CMK (cell line): ENCODE results near the gene CD2AP.
"Not testable (repeated sequence)": the region's sequence is repeated elsewhere in the genome, so short reads cannot be mapped to it uniquely, and the experiment has no call there.

ENCODE experiments used
- DNase-seq: peaks from one replicate; pipeline ENCODE4 v3.0.0-alpha.2; 2010; ENCODE audit warnings: low read depth

CD2AP gene

DNA sequence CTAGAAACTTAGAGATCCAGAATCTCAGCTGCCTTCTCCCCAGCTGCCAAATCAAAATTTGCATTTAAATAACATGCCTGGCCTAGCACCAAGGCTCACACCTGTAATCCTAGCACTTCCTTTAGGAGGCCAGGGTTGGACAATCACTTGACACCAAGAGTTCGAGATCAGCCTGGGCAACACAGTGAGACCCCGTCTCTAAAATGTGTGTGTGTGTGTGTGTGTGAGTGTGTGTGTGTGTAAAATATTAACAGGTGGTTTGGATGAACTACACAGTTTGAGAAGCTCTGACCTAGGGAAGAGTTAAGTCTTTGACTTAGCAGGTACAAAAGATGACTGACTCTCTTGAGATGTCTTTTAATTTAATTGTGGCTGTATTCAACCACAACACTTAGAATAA, 20.2 kb upstream of the CD2AP start:
- no peak for DNase-seq

DNA sequence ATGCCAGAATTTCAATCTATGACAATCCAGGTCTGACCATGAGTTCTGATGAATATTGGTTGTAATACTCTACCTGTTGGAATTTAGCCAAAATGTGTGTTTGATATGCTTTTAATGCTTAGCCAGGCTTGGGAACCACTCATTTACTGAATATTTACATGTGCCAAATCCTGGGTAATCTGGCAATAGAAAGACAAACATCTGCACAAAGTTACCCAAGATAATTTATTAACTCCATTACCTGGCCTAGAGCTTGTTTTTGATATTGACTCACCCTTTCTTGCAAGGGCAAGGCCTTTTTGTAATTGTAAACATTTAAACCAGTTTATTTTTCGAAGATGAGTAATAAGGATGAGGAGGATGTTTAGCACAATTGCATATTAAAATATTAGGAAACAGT, 13.5 kb upstream of the CD2AP start:
- no peak for DNase-seq

DNA sequence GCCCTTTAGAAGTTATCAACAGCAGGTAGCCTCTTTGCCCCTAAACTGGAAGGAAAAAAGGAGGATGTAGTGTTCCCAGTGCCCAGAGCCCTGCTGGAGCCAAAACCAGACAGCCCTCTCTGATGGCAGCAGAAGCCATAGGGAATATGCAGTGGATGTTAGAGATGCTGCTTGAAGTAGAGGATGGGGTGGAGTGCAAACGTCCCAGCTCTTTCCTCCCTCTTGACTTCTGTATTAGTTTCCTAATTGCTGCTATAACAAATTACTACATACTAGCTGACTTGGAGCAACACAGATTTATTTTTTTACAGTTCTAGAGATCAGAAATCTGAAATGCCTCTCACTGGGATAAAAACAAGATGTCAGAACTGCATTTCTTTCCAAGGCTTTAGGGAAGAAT, 12.5 kb upstream of the CD2AP start:
- DNase-seq: no peak

DNA sequence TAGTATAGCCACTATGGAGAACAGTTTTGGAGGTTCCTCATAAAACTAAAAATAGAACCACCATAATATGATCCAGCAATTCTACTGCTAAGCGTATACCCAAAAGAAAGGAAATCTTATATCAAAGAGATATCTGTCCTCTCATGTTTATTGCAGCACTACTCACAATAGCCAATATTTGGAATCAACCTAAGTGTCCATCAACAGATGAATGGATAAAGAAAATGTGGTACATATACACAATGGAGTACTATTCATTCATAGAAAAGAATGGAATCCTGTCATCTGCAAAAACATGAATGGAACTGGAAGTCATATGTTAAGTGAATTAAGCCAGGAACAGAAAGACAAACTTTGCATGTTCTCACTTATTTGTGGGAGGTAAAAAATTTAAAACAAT, 5.7 kb upstream of the CD2AP start:
- DNase-seq: no peak

DNA sequence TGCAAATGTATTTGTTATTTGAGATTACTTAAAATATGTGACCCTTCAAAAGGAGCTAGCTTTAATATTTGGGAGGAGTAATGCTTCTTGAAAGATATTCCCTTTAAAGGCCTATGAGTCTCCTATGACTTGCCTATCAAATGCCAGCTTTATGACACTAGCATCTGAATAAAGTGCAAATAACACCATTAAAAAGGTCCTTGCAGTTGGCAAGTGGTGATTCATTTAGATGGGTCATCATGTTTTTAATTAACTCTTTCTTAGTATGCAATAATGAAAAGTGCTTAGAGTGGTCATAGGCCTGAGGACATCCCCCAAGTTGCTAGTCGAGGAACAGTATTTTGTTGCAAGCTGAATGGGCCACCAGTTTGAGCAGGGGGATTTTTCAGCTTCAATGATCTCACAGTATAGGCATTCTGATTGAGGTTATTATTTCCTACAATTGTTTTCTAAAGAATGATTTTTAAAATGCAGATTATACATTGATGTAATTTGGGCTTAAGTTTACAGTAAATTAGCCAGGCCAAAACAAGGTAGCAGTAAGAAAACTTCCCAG, 3.7 kb upstream of the CD2AP start:
- no peak for DNase-seq

DNA sequence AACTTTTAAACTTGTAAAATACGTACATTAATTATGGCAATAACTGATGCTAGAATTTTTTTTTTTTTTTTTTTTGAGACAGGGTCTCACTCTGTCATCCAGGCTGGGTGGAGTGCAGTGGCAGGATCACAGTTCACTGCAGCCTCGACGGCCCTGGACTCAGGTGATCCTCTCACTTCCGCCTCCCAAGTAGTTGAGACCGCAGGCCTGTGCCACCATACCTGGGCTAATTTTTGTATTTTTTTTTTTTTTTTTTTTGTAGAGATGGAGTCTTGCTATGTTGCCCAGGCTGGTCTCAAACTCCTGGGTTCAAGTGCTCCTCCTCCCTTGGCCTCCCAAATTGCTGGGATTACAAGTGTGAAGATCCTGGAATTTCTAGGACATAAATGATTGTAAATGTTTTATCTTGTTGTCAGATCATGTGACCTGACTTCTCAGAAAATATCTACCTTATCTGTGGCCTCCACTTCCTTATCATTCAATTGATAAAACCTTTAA, 2.2 kb upstream of the CD2AP start:
- no peak for DNase-seq

DNA sequence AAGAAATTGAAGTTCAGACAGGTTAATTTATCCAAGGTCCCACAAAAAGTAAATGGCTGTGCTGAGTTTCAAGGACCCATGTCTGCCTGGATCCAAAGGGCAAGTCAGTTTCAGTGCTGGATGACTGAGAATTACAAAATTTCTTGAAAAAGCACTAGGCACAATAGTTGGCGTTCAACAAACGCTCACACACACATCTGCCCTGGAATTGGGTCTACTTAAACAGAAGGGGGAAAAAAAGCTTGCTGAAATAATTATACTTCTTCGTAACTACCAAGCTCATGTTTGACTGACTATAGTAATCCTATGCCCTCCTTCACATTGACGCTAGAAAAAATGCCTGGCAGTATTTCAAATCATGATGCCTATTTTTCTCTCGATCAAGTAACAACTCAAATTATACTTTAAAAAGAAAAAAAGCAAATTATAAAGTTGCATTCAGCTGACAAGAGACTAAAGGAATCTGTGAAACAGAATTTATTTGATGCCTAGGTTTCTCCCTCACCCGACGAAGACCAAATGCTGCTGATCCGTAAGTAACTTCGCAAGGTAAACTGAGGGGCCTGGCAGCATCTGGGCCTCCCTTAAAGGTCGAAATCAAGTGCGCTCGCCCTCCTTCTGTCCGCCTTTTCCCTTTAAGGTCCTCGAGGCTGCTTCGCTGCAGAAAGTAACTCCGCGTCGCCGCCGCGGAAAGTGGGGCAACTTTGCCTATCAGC, 650 bp upstream of the CD2AP start:
- DNase-seq: no peak

DNA sequence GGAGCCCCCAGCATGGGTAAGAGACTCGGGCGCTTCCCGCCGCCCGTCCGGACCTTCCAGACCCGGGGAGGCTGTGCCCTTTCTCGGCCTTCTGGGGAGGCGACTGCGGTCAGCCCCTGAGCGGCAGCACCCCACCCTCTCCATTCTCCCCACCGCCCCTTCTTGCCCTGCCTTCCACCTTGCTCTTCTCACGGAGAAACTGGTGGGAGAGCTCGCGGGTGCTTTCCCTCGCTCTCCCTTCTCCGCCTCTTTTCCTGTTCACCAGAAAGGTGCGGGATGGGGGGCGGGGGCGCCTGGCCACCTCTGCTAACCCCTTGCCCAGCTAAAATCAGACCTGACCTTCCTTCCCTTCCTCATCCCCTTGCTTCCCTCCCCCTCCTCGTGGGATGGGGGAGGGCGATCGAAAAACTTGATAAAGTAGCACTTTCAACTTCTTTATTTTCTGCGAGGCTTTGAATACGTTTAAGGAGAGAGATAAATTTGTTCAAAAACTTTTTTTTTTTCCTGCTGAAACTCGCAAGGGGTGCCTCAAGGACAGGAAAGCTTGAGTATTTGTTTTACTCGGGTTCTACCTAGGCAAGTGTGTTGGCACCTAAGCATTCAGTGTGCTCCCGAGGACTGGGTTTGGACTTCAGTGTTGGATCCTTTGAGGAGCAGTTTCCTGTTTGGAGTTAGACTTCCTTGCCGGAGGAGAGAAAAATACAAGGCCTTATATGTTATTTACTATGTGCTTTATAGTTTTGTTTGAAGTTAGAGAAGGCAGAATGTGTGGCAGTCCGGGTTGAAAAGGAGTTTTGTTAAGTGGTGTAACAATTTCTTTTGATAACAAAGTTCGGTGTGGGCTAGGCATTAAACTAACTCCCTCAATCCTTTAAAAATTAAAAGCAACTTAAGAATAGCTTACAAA, 897 bp downstream of the CD2AP start:
- peak; percentile 42 for DNase-seq

DNA sequence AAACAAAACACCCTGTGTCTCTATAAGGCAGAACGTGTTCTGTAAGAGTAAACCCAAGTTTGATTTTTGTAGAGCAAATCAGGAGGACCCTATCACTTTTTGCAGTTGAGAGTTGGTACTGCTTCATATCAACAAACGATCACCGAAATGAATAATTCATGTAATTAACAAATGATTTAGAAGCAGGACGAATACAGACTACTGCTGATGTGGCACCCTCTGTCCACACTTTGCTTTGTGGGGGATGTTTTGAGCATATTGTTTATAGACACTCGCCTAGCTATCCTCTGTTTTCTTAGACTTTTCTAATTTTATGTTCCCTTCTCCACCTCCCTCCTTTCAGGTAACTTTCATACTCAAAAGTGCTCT, 1.5 kb downstream of the CD2AP start:
- no peak for DNase-seq

DNA sequence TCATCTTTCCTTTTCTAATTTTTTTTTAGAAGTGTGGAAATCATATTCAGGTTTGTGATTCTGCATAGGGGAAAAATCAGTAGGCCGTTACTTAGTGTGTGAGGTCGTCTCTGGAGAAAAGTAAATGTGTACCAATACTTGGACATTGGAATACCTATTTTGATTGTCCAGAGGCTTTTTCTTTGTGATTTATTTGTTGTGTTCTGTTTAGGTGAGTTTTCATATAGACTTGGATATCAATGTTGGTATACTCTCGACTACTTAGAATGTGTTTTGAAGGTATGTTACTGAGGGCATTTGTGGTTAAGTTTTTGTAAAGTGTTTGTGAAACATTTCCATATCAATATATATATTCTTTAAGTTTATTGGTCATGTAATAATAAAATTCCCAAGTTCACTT, 2.3 kb downstream of the CD2AP start:
- no peak for DNase-seq

DNA sequence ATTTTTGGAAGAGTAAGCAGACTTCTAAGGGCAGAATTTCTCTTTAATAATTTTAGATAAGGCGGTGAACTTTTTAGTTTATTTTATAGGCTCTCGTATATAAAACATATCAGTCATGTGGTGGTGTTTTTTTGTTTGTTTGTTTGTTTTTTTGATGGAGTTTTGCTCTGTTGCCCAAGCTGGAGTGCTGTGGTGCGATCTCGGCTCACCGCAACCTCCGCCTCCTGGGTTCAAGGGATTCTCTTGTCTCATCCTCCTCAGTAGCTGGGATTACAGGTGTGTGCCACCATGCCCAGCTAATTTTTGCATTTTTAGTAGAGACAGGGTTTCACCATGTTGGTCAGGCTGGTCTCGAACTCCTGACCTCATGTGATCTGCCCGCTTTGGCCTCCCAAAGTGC, 3.6 kb downstream of the CD2AP start:
- DNase-seq: not testable (repeated sequence)

DNA sequence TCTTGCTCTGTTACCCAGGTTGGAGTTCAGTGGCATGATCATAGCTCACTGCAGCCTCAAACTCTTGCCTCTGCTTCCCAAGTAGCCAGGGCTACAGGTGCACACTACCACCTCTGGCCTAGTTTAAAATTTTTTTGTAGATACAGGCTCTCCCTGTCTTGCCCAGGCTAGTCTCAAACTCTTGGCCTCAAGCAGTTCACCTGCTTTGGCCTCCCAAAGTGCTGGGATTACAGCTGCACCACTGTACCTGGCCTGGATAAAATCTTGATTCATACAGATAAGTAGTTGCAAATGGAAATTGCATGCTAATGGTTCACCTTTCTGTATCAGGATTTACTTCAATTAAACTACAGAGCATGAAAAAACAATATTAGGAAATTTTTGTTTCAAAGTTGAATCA, 4.2 kb downstream of the CD2AP start:
- no peak for DNase-seq

DNA sequence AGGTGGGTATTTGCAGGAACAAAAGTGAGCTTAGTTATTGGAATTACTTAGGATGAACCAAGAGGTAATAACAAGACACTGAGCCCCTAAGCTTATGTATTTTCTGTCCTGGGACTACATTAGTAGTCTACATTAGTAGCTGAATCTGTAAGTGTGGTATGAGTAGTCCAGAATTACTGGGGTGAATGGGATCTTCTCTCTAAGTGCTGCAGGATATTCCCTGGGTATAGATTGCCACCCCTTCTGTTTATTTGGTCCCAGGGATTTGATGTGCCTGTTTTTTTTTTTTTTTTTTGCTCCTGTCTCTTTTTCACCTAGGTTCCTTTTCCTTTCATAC, 5.9 kb downstream of the CD2AP start:
- no peak for DNase-seq

DNA sequence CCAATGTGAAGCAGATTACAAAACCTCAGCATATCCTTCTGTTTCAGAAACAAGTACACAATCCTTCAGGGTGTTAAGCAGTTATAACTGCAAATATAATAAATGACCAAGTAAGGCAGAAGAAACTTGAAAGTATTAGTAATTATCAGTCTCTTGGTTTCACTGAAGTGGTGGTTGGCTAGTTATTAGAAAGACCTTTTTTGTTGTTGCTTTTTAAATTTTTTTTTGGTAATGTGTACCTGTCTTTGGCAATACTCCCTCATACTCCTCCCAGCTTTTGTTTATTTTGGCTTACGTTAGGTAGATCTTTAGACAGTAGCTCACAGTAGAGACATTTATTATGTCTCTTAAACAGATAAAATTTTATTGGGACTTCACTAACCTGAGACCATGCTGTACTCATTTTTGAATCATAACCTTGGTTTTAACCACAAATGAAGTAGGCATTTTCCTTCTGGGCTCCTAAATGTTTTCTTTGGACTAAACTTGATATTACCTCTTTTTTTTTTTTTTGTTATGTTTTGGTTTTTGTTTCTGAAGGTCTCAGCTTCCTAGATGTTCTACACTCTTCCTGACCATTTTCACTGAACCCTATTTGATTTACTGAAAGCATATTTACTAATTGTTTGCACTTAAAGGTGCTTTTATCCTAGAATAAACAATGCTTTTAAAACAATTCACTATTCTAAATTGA, 6.4 kb downstream of the CD2AP start:
- no peak for DNase-seq

DNA sequence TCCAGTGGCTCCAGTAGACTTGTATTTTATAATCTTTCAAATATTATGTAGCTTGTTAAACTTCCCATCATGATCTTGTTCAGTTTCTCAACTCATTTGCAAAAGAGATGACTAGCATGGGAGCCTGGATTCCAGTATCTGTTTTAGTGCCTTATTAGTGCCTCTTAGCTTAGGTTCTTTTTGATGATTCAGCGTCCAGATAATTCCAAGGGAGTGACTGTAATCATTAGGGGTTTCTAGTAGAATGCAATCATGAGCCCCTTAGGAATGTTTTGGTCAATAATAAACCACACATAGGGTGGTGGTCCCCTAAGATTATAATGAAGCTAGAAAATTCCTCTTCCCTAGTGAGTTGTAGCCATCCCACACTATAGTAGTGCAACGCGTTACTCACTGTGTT, 7.0 kb downstream of the CD2AP start:
- no peak for DNase-seq

DNA sequence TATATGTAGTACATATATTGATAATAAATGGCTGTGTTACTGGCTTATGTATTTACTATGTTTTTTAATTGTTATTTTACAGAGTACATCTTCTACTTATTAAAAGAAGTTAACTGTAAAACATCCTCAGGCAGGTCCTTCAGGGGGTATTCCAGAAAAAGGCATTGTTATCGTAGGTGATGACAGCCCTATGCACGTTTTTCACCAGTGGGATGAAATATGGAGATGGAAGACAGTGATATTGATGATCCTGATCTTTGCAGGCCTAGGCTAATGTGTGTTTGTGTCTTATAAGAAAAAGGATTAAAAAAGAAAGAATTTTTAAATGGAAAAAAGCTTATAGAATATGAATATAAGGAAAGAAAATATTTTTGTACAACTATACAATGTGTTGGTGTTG, 7.5 kb downstream of the CD2AP start:
- no peak for DNase-seq

DNA sequence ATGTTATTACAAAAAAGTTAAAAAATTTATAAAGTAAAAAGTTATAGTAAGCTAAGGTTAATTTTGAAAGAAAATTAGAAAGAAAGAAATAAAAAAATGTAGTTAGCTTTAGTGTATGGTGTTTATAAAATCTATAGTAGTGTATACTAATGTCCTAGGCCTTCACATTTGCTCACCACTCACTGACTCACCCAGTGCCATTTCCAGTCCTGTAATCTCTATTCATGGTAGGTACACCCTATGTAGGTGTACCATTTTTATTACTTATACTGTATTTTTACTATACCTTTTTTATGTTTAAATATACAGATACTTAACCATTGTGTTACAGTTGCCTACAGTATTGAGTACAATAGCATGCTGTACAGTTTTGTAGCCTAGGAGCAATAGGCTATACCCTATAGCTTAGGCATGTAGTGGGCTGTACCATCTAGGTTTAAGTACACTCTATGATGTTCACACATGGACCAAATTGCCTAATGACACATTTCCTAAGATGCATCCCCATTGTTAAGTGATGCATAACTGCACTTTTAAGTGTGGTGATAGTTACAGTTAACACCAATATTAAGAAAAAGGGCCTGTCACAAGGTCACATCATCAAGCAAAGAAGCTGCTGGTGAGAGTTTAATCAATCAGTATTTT, 8.0 kb downstream of the CD2AP start:
- DNase-seq: no peak

DNA sequence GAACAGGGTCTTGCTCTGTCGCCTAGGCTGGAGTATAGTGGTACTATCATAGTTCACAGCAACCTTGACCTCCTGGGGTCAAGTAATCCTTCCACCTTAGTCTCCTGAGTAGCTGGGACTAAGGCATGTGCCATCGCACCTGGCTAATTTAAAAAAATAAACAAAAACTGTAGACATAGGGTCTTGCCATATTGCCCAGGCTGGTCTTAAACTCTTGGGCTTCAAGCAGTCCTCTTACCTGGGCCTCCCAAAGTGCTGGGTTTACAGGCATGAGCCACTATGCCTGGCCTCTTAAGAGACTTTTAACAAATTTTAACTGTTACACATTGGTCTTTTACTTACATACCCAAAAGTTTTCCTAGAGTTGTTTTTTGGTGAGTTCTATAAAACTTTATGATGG, 12.4 kb downstream of the CD2AP start:
- no peak for DNase-seq

DNA sequence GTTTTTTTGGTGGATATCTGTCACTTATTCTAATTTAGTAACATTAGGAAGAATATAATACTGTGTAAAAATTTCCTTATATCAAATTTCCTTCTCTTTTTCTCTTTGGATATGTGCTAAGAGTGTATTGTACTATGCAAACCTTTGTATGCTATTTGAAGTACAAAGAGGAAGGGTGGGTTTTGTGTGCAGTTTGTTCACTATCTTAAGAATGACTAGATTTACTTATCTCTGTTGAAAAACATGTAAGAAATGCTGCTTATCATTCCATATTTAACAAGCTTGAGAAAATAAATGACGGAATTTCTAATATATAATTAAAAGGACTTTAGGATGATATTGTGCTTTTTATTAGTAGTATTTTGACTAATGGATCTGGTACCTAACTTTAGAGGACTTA, 13.1 kb downstream of the CD2AP start:
- peak; percentile 18 for DNase-seq

DNA sequence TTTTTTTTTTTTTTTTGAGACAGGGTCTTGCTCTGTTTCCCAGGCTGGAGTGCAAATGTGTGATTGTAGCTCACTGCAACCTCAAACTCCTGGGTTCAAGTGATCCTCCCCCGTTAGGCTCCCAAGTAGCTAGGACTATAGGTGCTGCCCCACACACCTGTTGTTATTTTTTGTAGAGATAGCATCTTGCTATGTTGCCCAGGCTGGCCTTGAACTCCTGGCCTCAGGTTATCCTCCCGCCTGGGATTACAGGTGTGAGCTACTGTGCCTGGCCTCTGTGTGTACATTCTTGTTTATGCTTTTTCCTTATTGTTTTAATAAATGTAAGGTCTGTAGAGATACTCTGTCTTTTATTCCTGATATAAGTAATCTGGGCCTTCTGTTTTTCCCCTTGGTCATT, 14.8 kb downstream of the CD2AP start:
- no peak for DNase-seq

DNA sequence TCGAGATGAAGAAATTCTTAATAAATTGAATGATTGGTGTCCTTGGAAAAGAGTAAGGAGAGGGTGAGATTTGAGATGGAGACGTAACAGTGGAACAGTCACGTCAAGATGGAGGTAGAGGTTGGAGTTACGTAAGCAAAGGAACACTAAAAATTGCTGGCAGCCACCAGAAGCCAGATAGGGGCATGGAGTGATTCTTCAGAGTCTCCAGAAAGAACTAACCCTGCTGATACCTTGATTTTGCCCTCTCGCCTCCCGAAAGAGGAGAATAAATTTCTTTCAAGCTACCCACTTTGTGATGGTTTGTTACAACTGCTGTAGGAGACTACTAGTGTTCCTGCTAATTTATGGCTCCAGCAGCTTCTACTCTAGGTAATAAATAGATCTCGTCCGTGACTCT, 17.6 kb downstream of the CD2AP start:
- DNase-seq: no peak

DNA sequence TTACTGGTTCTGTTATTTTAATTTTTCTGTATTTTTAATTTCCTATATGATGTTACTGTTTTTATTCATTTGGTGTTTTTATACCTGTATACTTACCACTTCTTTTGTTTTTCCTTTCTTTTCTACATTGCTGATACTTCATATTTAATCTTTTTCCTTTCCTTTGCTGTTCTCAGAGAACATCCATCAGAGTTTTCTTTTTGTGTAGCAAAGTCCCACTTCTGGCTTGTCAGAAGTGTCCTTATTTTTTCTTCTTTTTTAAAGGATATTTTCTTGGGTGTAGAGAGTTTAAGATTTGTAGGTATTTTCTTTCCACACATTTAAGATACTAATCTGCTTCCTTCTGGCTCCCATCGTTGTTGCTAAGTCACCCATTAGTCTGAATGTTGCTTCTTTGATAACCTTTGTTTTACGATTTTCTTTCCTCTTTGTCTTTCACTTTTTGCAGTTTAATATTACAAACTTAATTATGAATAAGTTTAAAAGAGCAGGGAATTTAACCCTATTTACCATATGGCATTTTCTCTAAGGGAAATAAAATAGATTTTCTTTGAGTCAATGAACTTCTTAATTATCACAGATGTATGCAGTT, 18.5 kb downstream of the CD2AP start:
- DNase-seq: no peak
